HCT116 (cell line): ENCODE data around the gene ORM1. TPM values are rescaled to one million over a fixed set of nuclear protein-coding genes. Genes with fewer than 3 reads are reported as not detected.

Experiments used
- ATAC-seq: fragments of 200-7000 bp; cut with Tn5 transposase; 2 replicates; pipeline ENCODE4 v1.9.1; 2020; ENCODE audit warnings: mild to moderate bottlenecking, moderate library complexity
- BruUV-seq: library from RNA; stranded (reverse); fragments of 400-500 nt; replicated peaks from 2 replicates; lab custom pipeline; 2021; lab: Mats Ljungman, UMichigan
- CTCF ChIA-PET: fragments of 300-600 bp; sonication (Branson Sonifier 250); formaldehyde crosslinking; loops from one replicate; lab custom pipeline; 2021; ENCODE audit warnings: antibody characterized with exemption; lab: Charles Lee
- POLR2A ChIA-PET: fragments of 300-600, 350-600 bp; sonication (Branson Sonifier 250); formaldehyde crosslinking; loops from one replicate; lab custom pipeline; 2021; ENCODE audit warnings: antibody characterized with exemption; lab: Charles Lee
- RAD21 ChIA-PET, 2 experiments: fragments of 300-600 bp; sonication (Branson Sonifier 250); formaldehyde crosslinking; loops; one replicate each; lab custom pipeline; 2023; ENCODE audit warnings: low total read pairs in 2 of 2; ENCODE audit not compliant: uncharacterized antibody in 2 of 2, unreplicated experiment in 2 of 2, low non-redundant PET in 1 of 2; lab: Charles Lee
- DNase-seq: peaks from one replicate; pipeline ENCODE4 v3.0.0-alpha.2; 2010; ENCODE audit warnings: low read depth, low spot score
- H2AFZ ChIP-seq: fragments of 200-600 bp; shearing (Covaris generic), sonication (generic); 2 replicates; pipeline ENCODE4 v1.6.1; 2017; ENCODE audit warnings: low read depth, mixed run types, mixed read lengths, antibody characterized with exemption, low read length; ENCODE audit not compliant: poor library complexity, severe bottlenecking
- H3K27ac ChIP-seq: 2 replicates; pipeline ENCODE4 v1.5.1; 2012; ENCODE audit warnings: low read depth, low read length
- H3K27me3 ChIP-seq: fragments of 200-600 bp; sonication (generic); 2 replicates; pipeline ENCODE4 v1.6.1; 2016; ENCODE audit warnings: mixed run types, low read length, mixed read lengths; ENCODE audit not compliant: insufficient read depth
- H3K36me3 ChIP-seq, 2 experiments: fragments of 200-500 bp in 1 of 2; fragments of 200-600 bp in 1 of 2; sonication (Bioruptor generic) in 1 of 2; sonication (generic) in 1 of 2; 2 replicates each; pipeline versions ENCODE4 v1.5.1 to v1.6.1; 2014 to 2016; ENCODE audit warnings: low read length in 2 of 2, inconsistent platforms in 1 of 2, mixed read lengths in 1 of 2, mixed run types in 1 of 2; ENCODE audit not compliant: insufficient read depth in 2 of 2, control insufficient read depth in 1 of 2
- H3K4me1 ChIP-seq, 2 experiments: fragments of 200-600 bp in 1 of 2; sonication (generic) in 1 of 2; 2 replicates each; pipeline versions ENCODE4 v1.5.1 to v1.6.1; 2012 to 2017; ENCODE audit warnings: low read length in 2 of 2, inconsistent platforms in 1 of 2, mild to moderate bottlenecking in 1 of 2, mixed read lengths in 1 of 2, mixed run types in 1 of 2, moderate library complexity in 1 of 2; ENCODE audit not compliant: insufficient read depth in 2 of 2, control insufficient read depth in 1 of 2
- H3K4me2 ChIP-seq: fragments of 200-600 bp; sonication (generic); 2 replicates; pipeline ENCODE4 v1.6.1; 2017; ENCODE audit warnings: mixed run types, low read length, mixed read lengths
- H3K4me3 ChIP-seq, 2 experiments: fragments of 200-600 bp in 1 of 2; sonication (generic) in 1 of 2; replicated peaks in 1 of 2; 2 replicates each; pipeline ENCODE4 v1.5.1; 2011 to 2016; ENCODE audit warnings: low read length in 2 of 2, control low read depth in 1 of 2, low read depth in 1 of 2, mild to moderate bottlenecking in 1 of 2, mixed read lengths in 1 of 2, mixed run types in 1 of 2
- H3K79me2 ChIP-seq: fragments of 200-600 bp; sonication (generic); 2 replicates; pipeline ENCODE4 v1.6.1; 2017; ENCODE audit warnings: mild to moderate bottlenecking, mixed run types, low read length, moderate library complexity, mixed read lengths; ENCODE audit not compliant: insufficient read depth
- H3K9ac ChIP-seq: fragments of 200-600 bp; sonication (generic); 2 replicates; pipeline ENCODE4 v1.6.1; 2016; ENCODE audit warnings: low read length, mixed read lengths
- H3K9me2 ChIP-seq: fragments of 200-600 bp; sonication (generic), shearing (Covaris generic); 2 replicates; pipeline ENCODE4 v1.6.1; 2017; ENCODE audit warnings: mixed run types, mild to moderate bottlenecking, moderate library complexity; ENCODE audit not compliant: insufficient read depth
- H3K9me3 ChIP-seq, 2 experiments: fragments of 200-500 bp in 1 of 2; fragments of 200-600 bp in 1 of 2; sonication (Bioruptor generic) in 1 of 2; sonication (generic) in 1 of 2; 2 replicates each; pipeline ENCODE4 v1.6.1; 2014 to 2017; ENCODE audit warnings: low read length in 2 of 2, mixed read lengths in 2 of 2, inconsistent platforms in 1 of 2, low read depth in 1 of 2, mild to moderate bottlenecking in 1 of 2, mixed run types in 1 of 2, moderate library complexity in 1 of 2; ENCODE audit not compliant: control insufficient read depth in 1 of 2, insufficient read depth in 1 of 2
- H4K20me1 ChIP-seq: fragments of 200-600 bp; sonication (generic), shearing (Covaris generic); 2 replicates; pipeline ENCODE4 v1.6.1; 2017; ENCODE audit warnings: mixed run types, mild to moderate bottlenecking, moderate library complexity; ENCODE audit not compliant: insufficient read depth
- CBX3 ChIP-seq: IDR thresholded peaks from 2 replicates; pipeline ENCODE4 v1.6.1; 2012; ENCODE audit warnings: low read depth
- CEBPB ChIP-seq: IDR thresholded peaks from 2 replicates; pipeline ENCODE4 v1.6.1; 2012; ENCODE audit warnings: low read depth
- EGR1 ChIP-seq: IDR thresholded peaks from 2 replicates; pipeline ENCODE4 v1.6.1; 2012; ENCODE audit warnings: low read depth
- ELF1 ChIP-seq: IDR thresholded peaks from 2 replicates; pipeline ENCODE4 v1.6.1; 2012; ENCODE audit warnings: low read depth, borderline replicate concordance
- EZH2 ChIP-seq: fragments of 200-600 bp; sonication (generic); IDR thresholded peaks from 2 replicates; pipeline ENCODE4 v1.6.1; 2017; ENCODE audit warnings: antibody characterized with exemption, mixed run types
- EZH2phosphoT487 ChIP-seq: fragments of 200-600 bp; IDR thresholded peaks from 2 replicates; pipeline ENCODE4 v1.6.1; 2018; ENCODE audit warnings: antibody characterized with exemption, borderline replicate concordance
- FOSL1 ChIP-seq: IDR thresholded peaks from 2 replicates; pipeline ENCODE4 v1.6.1; 2012; ENCODE audit warnings: low read depth
- JUND ChIP-seq: IDR thresholded peaks from 2 replicates; pipeline ENCODE4 v1.6.1; 2012
- MAX ChIP-seq: IDR thresholded peaks from 2 replicates; pipeline ENCODE4 v1.6.1; 2012
- POLR2A ChIP-seq: IDR thresholded peaks from 2 replicates; pipeline ENCODE4 v1.7.0; 2011; ENCODE audit warnings: borderline replicate concordance; ENCODE audit not compliant: insufficient read depth, insufficient read length; ENCODE audit errors: extremely low read depth
- POLR2AphosphoS5 ChIP-seq: IDR thresholded peaks from 2 replicates; pipeline ENCODE4 v1.6.1; 2011; ENCODE audit warnings: mild to moderate bottlenecking, low read depth, low read length, moderate library complexity
- SIN3A ChIP-seq: IDR thresholded peaks from 2 replicates; pipeline ENCODE4 v1.6.1; 2012; ENCODE audit warnings: low read depth
- SRF ChIP-seq: IDR thresholded peaks from 2 replicates; pipeline ENCODE4 v1.6.1; 2012; ENCODE audit warnings: low read depth
- TCF7L2 ChIP-seq: IDR thresholded peaks from 2 replicates; pipeline ENCODE4 v1.7.0; 2011; ENCODE audit warnings: borderline replicate concordance, inconsistent platforms; ENCODE audit not compliant: insufficient read depth, insufficient read length; ENCODE audit errors: extremely low read depth
- YY1 ChIP-seq: IDR thresholded peaks from 2 replicates; pipeline ENCODE4 v1.6.1; 2011; ENCODE audit warnings: low read length, low read depth, moderate library complexity, mild to moderate bottlenecking; ENCODE audit not compliant: insufficient replicate concordance; ENCODE audit errors: extremely low read depth
- ZFX ChIP-seq: fragments of 450-650 bp; IDR thresholded peaks from 2 replicates; pipeline ENCODE4 v1.6.1; 2017
- intact Hi-C: fragments of 100-400 bp; cut with micrococcal nuclease; formaldehyde crosslinking; loops from 2 replicates; pipeline ENCODE4 v1.10.0; 2022
- total RNA-seq: library from RNA; stranded (reverse); gene quantifications from one replicate; pipeline ENCODE4 v1.2.1, GENCODE V29; 2021; ENCODE audit not compliant: unreplicated experiment
- TF ChIP-seq, protein P1 (sequence below), 3 experiments: fragments of 200-600 bp in 1 of 3; sonication (generic) in 1 of 3; IDR thresholded peaks in 2 of 3; conservative IDR thresholded peaks in 1 of 3; 2 replicates each; pipeline ENCODE4 v1.5.1; 2012 to 2017; ENCODE audit warnings: low read depth in 2 of 3, low read length in 2 of 3, antibody characterized with exemption in 1 of 3, borderline replicate concordance in 1 of 3, control low read depth in 1 of 3, mild to moderate bottlenecking in 1 of 3, mixed read lengths in 1 of 3, mixed run types in 1 of 3, moderate library complexity in 1 of 3; ENCODE audit not compliant: insufficient read depth in 1 of 3
- TF ChIP-seq, protein P2 (sequence below): IDR thresholded peaks from 2 replicates; pipeline ENCODE4 v1.6.1; 2011; ENCODE audit warnings: mild to moderate bottlenecking, low read length, moderate library complexity; ENCODE audit not compliant: insufficient replicate concordance; ENCODE audit errors: extremely low read depth

Gene ORM1
- total RNA-seq, 1 experiment from 2014 or later: 5.6 TPM

DNA sequence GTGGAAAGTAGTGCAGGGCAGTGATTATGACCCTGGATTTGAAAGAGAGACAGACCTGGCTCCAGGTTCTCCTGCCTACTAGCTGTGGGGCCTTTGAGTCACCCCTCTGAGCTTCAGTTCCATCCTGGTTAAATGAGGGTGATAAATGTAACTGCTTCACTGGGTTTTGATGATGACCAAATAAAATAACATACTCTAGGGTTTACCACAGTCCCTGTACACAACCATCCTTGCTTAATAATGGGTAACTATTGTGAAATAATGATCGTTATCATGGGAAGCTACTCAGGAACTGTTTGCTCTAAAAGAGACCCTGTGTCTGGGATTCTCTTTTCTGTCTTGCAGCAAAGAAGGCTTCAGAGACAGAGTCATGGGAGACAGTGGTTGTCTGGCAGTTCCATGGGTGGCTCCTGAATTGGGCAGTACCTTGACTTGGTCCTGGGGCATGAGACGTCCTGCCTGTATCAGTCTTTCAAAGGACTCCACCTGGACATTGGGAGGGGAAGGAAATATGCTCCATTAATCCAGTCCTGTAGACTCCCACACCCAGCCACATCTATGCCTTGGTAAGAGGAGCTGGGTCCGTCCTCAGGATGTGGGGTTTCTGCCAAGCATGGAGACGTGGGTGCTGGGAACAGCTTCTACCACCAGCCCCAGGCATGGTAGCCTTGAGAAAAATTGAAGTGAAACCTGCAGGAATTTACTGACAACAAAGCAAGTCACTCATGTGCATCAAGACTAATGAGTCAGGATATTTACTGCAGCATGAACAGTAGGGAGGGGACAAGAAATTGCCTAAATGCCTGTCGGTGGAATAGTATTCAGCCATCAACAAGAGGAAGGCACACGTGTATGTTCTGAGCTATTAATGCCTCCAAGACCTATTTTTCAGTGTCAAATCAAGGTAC, 41.5 kb downstream of the ORM1 start (continued):
- TF ChIP-seq MAX (no peak), SRF (no peak), JUND (no peak), TCF7L2 (no peak), EZH2phosphoT487 (no peak), YY1 (no peak), SIN3A (no peak), EGR1 (no peak)

- H3K4me1 ChIP-seq: peaks cover 0 to 8% of the 10 kb centered on the region in 2 experiments; a peak in 2 of 4 replicates
- H3K36me3 ChIP-seq: no peaks in the 10 kb centered on the region
- H2AFZ ChIP-seq: no peak overlapping the region
- no peaks in the 10 kb centered on the region for H3K27me3 ChIP-seq
- no peak overlapping the region for H3K27ac ChIP-seq
- intact Hi-C loops: no loop called here
- H3K79me2 ChIP-seq: no peaks in the 10 kb centered on the region
- DNase-seq: no peak
- no peaks in the 10 kb centered on the region for H3K9me2 ChIP-seq
- no peaks in the 10 kb centered on the region for H3K9me3 ChIP-seq
- H3K4me2 ChIP-seq: no peak overlapping the region
- POLR2A ChIA-PET: no interaction called here
- no TSS peak for BruUV-seq
- H4K20me1 ChIP-seq: no peaks in the 10 kb centered on the region
- no peak overlapping the region for H3K9ac ChIP-seq
- no peak overlapping the region for H3K4me3 ChIP-seq
- no peak for TF ChIP-seq ZFX
- TF ChIP-seq TCF7L2: no peak
- no peak for TF ChIP-seq JUND
- no peak for TF ChIP-seq FOSL1
- no peak for TF ChIP-seq CEBPB
- TF ChIP-seq, protein P1, sequence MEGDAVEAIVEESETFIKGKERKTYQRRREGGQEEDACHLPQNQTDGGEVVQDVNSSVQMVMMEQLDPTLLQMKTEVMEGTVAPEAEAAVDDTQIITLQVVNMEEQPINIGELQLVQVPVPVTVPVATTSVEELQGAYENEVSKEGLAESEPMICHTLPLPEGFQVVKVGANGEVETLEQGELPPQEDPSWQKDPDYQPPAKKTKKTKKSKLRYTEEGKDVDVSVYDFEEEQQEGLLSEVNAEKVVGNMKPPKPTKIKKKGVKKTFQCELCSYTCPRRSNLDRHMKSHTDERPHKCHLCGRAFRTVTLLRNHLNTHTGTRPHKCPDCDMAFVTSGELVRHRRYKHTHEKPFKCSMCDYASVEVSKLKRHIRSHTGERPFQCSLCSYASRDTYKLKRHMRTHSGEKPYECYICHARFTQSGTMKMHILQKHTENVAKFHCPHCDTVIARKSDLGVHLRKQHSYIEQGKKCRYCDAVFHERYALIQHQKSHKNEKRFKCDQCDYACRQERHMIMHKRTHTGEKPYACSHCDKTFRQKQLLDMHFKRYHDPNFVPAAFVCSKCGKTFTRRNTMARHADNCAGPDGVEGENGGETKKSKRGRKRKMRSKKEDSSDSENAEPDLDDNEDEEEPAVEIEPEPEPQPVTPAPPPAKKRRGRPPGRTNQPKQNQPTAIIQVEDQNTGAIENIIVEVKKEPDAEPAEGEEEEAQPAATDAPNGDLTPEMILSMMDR (IDR thresholded peaks at IDR 0.05 in 2 of 3, conservative IDR thresholded peaks at IDR 0.05 in 1 of 3; ENCODE audit: borderline replicate concordance in 1 of 3, insufficient read depth in 1 of 3, low read depth in 2 of 3, low read length in 2 of 3): no peak
- no peak for TF ChIP-seq EZH2
- no peak for TF ChIP-seq POLR2A
- TF ChIP-seq ELF1: no peak
- no peak for TF ChIP-seq SIN3A
- TF ChIP-seq CBX3: no peak
- TF ChIP-seq POLR2AphosphoS5: no peak
- TF ChIP-seq, protein P2, sequence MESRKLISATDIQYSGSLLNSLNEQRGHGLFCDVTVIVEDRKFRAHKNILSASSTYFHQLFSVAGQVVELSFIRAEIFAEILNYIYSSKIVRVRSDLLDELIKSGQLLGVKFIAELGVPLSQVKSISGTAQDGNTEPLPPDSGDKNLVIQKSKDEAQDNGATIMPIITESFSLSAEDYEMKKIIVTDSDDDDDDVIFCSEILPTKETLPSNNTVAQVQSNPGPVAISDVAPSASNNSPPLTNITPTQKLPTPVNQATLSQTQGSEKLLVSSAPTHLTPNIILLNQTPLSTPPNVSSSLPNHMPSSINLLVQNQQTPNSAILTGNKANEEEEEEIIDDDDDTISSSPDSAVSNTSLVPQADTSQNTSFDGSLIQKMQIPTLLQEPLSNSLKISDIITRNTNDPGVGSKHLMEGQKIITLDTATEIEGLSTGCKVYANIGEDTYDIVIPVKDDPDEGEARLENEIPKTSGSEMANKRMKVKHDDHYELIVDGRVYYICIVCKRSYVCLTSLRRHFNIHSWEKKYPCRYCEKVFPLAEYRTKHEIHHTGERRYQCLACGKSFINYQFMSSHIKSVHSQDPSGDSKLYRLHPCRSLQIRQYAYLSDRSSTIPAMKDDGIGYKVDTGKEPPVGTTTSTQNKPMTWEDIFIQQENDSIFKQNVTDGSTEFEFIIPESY: no peak
- RAD21 ChIA-PET: no interaction called here
- CTCF ChIA-PET: interaction anchor here (0.9 kb wide), 1 partner anchor 40 kb away, joined by 3 read pairs; no protein-coding TSS in a partner anchor
- ATAC-seq: no peak
Measured at GRCh38 chr9:114365194-114365593, 42.3 kb downstream of the ORM1 start.
